Measurements from ENCODE around the gene ZNF480. TPM values are rescaled to one million over a fixed set of nuclear protein-coding genes. Genes with fewer than 3 reads are reported as not detected.
A peak's percentile ranks its signal among the peaks of the same experiment; 100 is the strongest.
"Not testable (repeated sequence)": the region's sequence is repeated elsewhere in the genome, so short reads cannot be mapped to it uniquely, and the experiment has no call there.

ZNF480 gene
- total RNA-seq, 2 experiments from 2014 or later = 19.5 to 21.5 TPM

GRCh38 chr19:52296400-52296772, 583 bp upstream of the ZNF480 start:
- peaks cover 37% of the 10 kb centered on the region for H3K9me3 Mint-ChIP-seq
- H3K36me3 Mint-ChIP-seq = peaks cover 68% of the 10 kb centered on the region
- peak overlapping the region; percentile 74 for H3K27ac Mint-ChIP-seq
- H3K4me1 Mint-ChIP-seq = peaks cover 15% of the 10 kb centered on the region
- DNase-seq (no peak), ATAC-seq (ENCODE audit: low read depth) (no peak)
- H3K27me3 Mint-ChIP-seq = no peaks in the 10 kb centered on the region
- H3K4me3 Mint-ChIP-seq = peak overlapping the region; percentile 82
- POLR2A ChIA-PET = interaction anchor here (0.6 to 1.3 kb wide), 4 partner anchors 14 to 666 kb away, joined by 3 to 7 read pairs (median 4); partner anchors contain the start of gene PPP2R1A

GRCh38 chr19:52297601-52298364, 814 bp downstream of the ZNF480 start:
- H3K36me3 Mint-ChIP-seq = peaks cover 70% of the 10 kb centered on the region
- no peak for DNase-seq
- POLR2A ChIA-PET = interaction anchor here (0.6 kb wide), 1 partner anchor 79 kb away, joined by 4 read pairs; no protein-coding TSS in a partner anchor
- no peaks in the 10 kb centered on the region for H3K27me3 Mint-ChIP-seq
- peaks cover 15% of the 10 kb centered on the region for H3K4me1 Mint-ChIP-seq
- H3K4me3 Mint-ChIP-seq = peak overlapping the region; percentile 88
- peak overlapping the region; percentile 96 for H3K27ac Mint-ChIP-seq
- peaks cover 41% of the 10 kb centered on the region for H3K9me3 Mint-ChIP-seq
- ATAC-seq (ENCODE audit: low read depth) = no peak

- no peaks in the 10 kb centered on the region for H3K27me3 Mint-ChIP-seq
- DNase-seq (no peak), ATAC-seq (ENCODE audit: low read depth) (no peak)
- H3K4me3 Mint-ChIP-seq = no peak overlapping the region
- H3K36me3 Mint-ChIP-seq = peaks cover 85% of the 10 kb centered on the region
- H3K9me3 Mint-ChIP-seq = peaks cover 44% of the 10 kb centered on the region
- no peak overlapping the region for H3K27ac Mint-ChIP-seq
- POLR2A ChIA-PET = interaction anchor here (0.9 to 1.0 kb wide), 2 partner anchors 29 to 231 kb away, joined by 3 read pairs; partner anchors contain the start of gene ZNF610
- H3K4me1 Mint-ChIP-seq = no peaks in the 10 kb centered on the region
These were observed 10.3 kb downstream of the ZNF480 start for GRCh38 chr19:52307275-52307674.

GRCh38 chr19:52322429-52322828, 25.5 kb downstream of the ZNF480 start:
- DNase-seq (no peak), ATAC-seq (ENCODE audit: low read depth) (no peak)
- Mint-ChIP-seq H3K27me3 (no peaks in the 10 kb centered on the region), H3K9me3 (peaks cover 45% of the 10 kb centered on the region), H3K36me3 (peaks cover 62% of the 10 kb centered on the region), H3K27ac (no peak overlapping the region), H3K4me3 (no peak overlapping the region), H3K4me1 (no peaks in the 10 kb centered on the region)
- POLR2A ChIA-PET = no interaction called here

- H3K4me1 Mint-ChIP-seq = peaks cover 4% of the 10 kb centered on the region
- H3K27me3 Mint-ChIP-seq = no peaks in the 10 kb centered on the region
- peaks cover 9% of the 10 kb centered on the region for H3K36me3 Mint-ChIP-seq
- POLR2A ChIA-PET = no interaction called here
- H3K27ac Mint-ChIP-seq = no peak overlapping the region
- peaks cover 20% of the 10 kb centered on the region for H3K9me3 Mint-ChIP-seq
- no peak overlapping the region for H3K4me3 Mint-ChIP-seq
- no peak for DNase-seq
- no peak for ATAC-seq (ENCODE audit: low read depth)
These were observed 34.8 kb downstream of the ZNF480 start for GRCh38 chr19:52331757-52332156.

- peaks cover 21% of the 10 kb centered on the region for H3K9me3 Mint-ChIP-seq
- H3K36me3 Mint-ChIP-seq = peaks cover 28% of the 10 kb centered on the region
- peaks cover 11% of the 10 kb centered on the region for H3K4me1 Mint-ChIP-seq
- peak; percentile 55 for ATAC-seq (ENCODE audit: low read depth)
- peak overlapping the region; percentile 91 for H3K4me3 Mint-ChIP-seq
- no peak for DNase-seq
- peak overlapping the region; percentile 95 for H3K27ac Mint-ChIP-seq
- POLR2A ChIA-PET = interaction anchor here (1.0 to 2.2 kb wide), 3 partner anchors 29 to 823 kb away, joined by 3 to 15 read pairs (median 3); partner anchors contain the start of genes ZNF347 and ZNF880
- no peaks in the 10 kb centered on the region for H3K27me3 Mint-ChIP-seq
These were observed 38.8 kb downstream of the ZNF480 start for GRCh38 chr19:52335768-52336116.

GRCh38 chr19:52336117-52336790, 39.3 kb downstream of the ZNF480 start, which contains the start of gene ZNF610:
TSS of gene ZNF610 (plus strand) at chr19:52336243. CDS start at chr19:52349173, 12,930 bp downstream.
- H3K4me1 Mint-ChIP-seq = peaks cover 11% of the 10 kb centered on the region
- H3K36me3 Mint-ChIP-seq = peaks cover 28% of the 10 kb centered on the region
- no peaks in the 10 kb centered on the region for H3K27me3 Mint-ChIP-seq
- POLR2A ChIA-PET = interaction anchor here (0.8 to 2.2 kb wide), 4 partner anchors 29 to 823 kb away, joined by 3 to 15 read pairs (median 3); partner anchors contain the start of genes ZNF347 and ZNF880
- peak; percentile 94 for ATAC-seq (ENCODE audit: low read depth)
- peak within 1 kb of the TSS; percentile 95 for H3K27ac Mint-ChIP-seq
- peaks cover 19% of the 10 kb centered on the region for H3K9me3 Mint-ChIP-seq
- DNase-seq = peak; percentile 96
- peak within 1 kb of the TSS; percentile 91 for H3K4me3 Mint-ChIP-seq

GRCh38 chr19:52336791-52337381, 39.9 kb downstream of the ZNF480 start:
- H3K27me3 Mint-ChIP-seq = no peaks in the 10 kb centered on the region
- DNase-seq (no peak), ATAC-seq (ENCODE audit: low read depth) (no peak)
- POLR2A ChIA-PET = interaction anchor here (0.8 to 2.2 kb wide), 3 partner anchors 30 to 75 kb away, joined by 3 to 15 read pairs (median 3); partner anchors contain the start of gene ZNF880
- peaks cover 26% of the 10 kb centered on the region for H3K36me3 Mint-ChIP-seq
- peaks cover 11% of the 10 kb centered on the region for H3K4me1 Mint-ChIP-seq
- H3K9me3 Mint-ChIP-seq = peaks cover 16% of the 10 kb centered on the region
- peak overlapping the region; percentile 91 for H3K4me3 Mint-ChIP-seq
- H3K27ac Mint-ChIP-seq = peak overlapping the region; percentile 95

GRCh38 chr19:52339022-52339421, 42.1 kb downstream of the ZNF480 start:
- POLR2A ChIA-PET; H3K27me3 Mint-ChIP-seq; ATAC-seq (ENCODE audit: low read depth); H3K27ac Mint-ChIP-seq; DNase-seq; H3K4me3 Mint-ChIP-seq: not testable (repeated sequence)
- H3K4me1 Mint-ChIP-seq = peaks cover 11% of the 10 kb centered on the region
- H3K36me3 Mint-ChIP-seq = peaks cover 25% of the 10 kb centered on the region
- peaks cover 11% of the 10 kb centered on the region for H3K9me3 Mint-ChIP-seq

- DNase-seq = no peak
- no peak overlapping the region for H3K27ac Mint-ChIP-seq
- peaks cover 16% of the 10 kb centered on the region for H3K9me3 Mint-ChIP-seq
- H3K4me1 Mint-ChIP-seq = no peaks in the 10 kb centered on the region
- H3K36me3 Mint-ChIP-seq = peaks cover 20% of the 10 kb centered on the region
- H3K4me3 Mint-ChIP-seq = no peak overlapping the region
- no peaks in the 10 kb centered on the region for H3K27me3 Mint-ChIP-seq
- POLR2A ChIA-PET = no interaction called here
- ATAC-seq (ENCODE audit: low read depth) = no peak
These were observed 46.6 kb downstream of the ZNF480 start for GRCh38 chr19:52343548-52343947.

GRCh38 chr19:52345162-52345561, 48.2 kb downstream of the ZNF480 start:
- Mint-ChIP-seq H3K27ac (no peak overlapping the region), H3K9me3 (peaks cover 22% of the 10 kb centered on the region), H3K4me1 (no peaks in the 10 kb centered on the region), H3K27me3 (no peaks in the 10 kb centered on the region), H3K4me3 (no peak overlapping the region), H3K36me3 (peaks cover 26% of the 10 kb centered on the region)
- POLR2A ChIA-PET = interaction anchor here (0.6 kb wide), 1 partner anchor 18 kb away, joined by 3 read pairs; no protein-coding TSS in a partner anchor
- no peak for ATAC-seq (ENCODE audit: low read depth)
- DNase-seq = no peak

- POLR2A ChIA-PET = no interaction called here
- no peaks in the 10 kb centered on the region for H3K4me1 Mint-ChIP-seq
- DNase-seq = no peak
- peaks cover 43% of the 10 kb centered on the region for H3K9me3 Mint-ChIP-seq
- H3K27me3 Mint-ChIP-seq = no peaks in the 10 kb centered on the region
- no peak overlapping the region for H3K27ac Mint-ChIP-seq
- no peak for ATAC-seq (ENCODE audit: low read depth)
- H3K36me3 Mint-ChIP-seq = peaks cover 61% of the 10 kb centered on the region
- H3K4me3 Mint-ChIP-seq = no peak overlapping the region
These were observed 54.5 kb downstream of the ZNF480 start for GRCh38 chr19:52351512-52351911.

- no peaks in the 10 kb centered on the region for H3K27me3 Mint-ChIP-seq
- ATAC-seq (ENCODE audit: low read depth) (no peak), DNase-seq (no peak)
- H3K9me3 Mint-ChIP-seq = peaks cover 36% of the 10 kb centered on the region
- peaks cover 6% of the 10 kb centered on the region for H3K4me1 Mint-ChIP-seq
- POLR2A ChIA-PET = no interaction called here
- no peak overlapping the region for H3K4me3 Mint-ChIP-seq
- H3K27ac Mint-ChIP-seq = peak overlapping the region; percentile 28
- peaks cover 48% of the 10 kb centered on the region for H3K36me3 Mint-ChIP-seq
These were observed 69.5 kb downstream of the ZNF480 start for GRCh38 chr19:52366414-52366824.
